ENCODE data around the gene CD58.
A peak's percentile ranks its signal among the peaks of the same experiment; 100 is the strongest.

Gene CD58

GRCh38 chr1:116491700-116492357 lies 79.0 kb downstream of the CD58 start:
- no peak for DNase-seq (ENCODE audit: low read depth)

GRCh38 chr1:116490588-116490987 lies 80.2 kb downstream of the CD58 start:
- DNase-seq (ENCODE audit: low read depth): no peak

GRCh38 chr1:116489231-116489697 lies 81.6 kb downstream of the CD58 start:
- peak; percentile 69 for DNase-seq (ENCODE audit: low read depth)

- no peak for DNase-seq (ENCODE audit: low read depth)
Observed at GRCh38 chr1:116488071-116488470, 82.8 kb downstream of the CD58 start.

- no peak for DNase-seq (ENCODE audit: low read depth)
Observed at GRCh38 chr1:116487583-116487982, 83.2 kb downstream of the CD58 start.

GRCh38 chr1:116487031-116487430 lies 83.8 kb downstream of the CD58 start:
- DNase-seq (ENCODE audit: low read depth): no peak

GRCh38 chr1:116486424-116486823 lies 84.4 kb downstream of the CD58 start:
- peak; percentile 80 for DNase-seq (ENCODE audit: low read depth)

GRCh38 chr1:116485976-116486375 lies 84.8 kb downstream of the CD58 start:
- peak; percentile 10 for DNase-seq (ENCODE audit: low read depth)

GRCh38 chr1:116485071-116485735 lies 85.6 kb downstream of the CD58 start:
- DNase-seq (ENCODE audit: low read depth): peak; percentile 88

GRCh38 chr1:116483481-116484309 lies 87.1 kb downstream of the CD58 start:
- no peak for DNase-seq (ENCODE audit: low read depth)

GRCh38 chr1:116482490-116482889 lies 88.3 kb downstream of the CD58 start:
- no peak for DNase-seq (ENCODE audit: low read depth)

GRCh38 chr1:116481934-116482333 lies 88.9 kb downstream of the CD58 start:
- DNase-seq (ENCODE audit: low read depth): no peak

GRCh38 chr1:116478621-116479020 lies 92.2 kb downstream of the CD58 start:
- no peak for DNase-seq (ENCODE audit: low read depth)

GRCh38 chr1:116477429-116477828 lies 93.4 kb downstream of the CD58 start:
- DNase-seq (ENCODE audit: low read depth): no peak

- DNase-seq (ENCODE audit: low read depth): no peak
Observed at GRCh38 chr1:116476321-116476720, 94.5 kb downstream of the CD58 start.

- DNase-seq (ENCODE audit: low read depth): no peak
Observed at GRCh38 chr1:116475850-116476218, 95.0 kb downstream of the CD58 start.

- no peak for DNase-seq (ENCODE audit: low read depth)
Observed at GRCh38 chr1:116474921-116475849, 95.6 kb downstream of the CD58 start.

- no peak for DNase-seq (ENCODE audit: low read depth)
Observed at GRCh38 chr1:116472431-116472961, 98.3 kb downstream of the CD58 start.

GRCh38 chr1:116471241-116471640 lies 99.6 kb downstream of the CD58 start:
- no peak for DNase-seq (ENCODE audit: low read depth)

GRCh38 chr1:116470671-116471070 lies 100.2 kb downstream of the CD58 start:
- DNase-seq (ENCODE audit: low read depth): no peak

GRCh38 chr1:116466810-116467557 lies 103.8 kb downstream of the CD58 start:
- DNase-seq (ENCODE audit: low read depth): no peak
